Prostate gland (tissue), 2 donors: Measurements from ENCODE around the gene BNC2.

Source experiments
- CTCF ChIP-seq, 4 experiments: fragments of 200-600 bp in 2 of 4; fragments of 450-650 bp in 2 of 4; sonication (generic) in 2 of 4; IDR thresholded peaks; 1 replicate in 3 of 4; 2 replicates in 1 of 4; pipeline ENCODE4 v1.5.1; 2016 to 2019; ENCODE audit warnings: antibody characterized with exemption in 4 of 4, mild to moderate bottlenecking in 2 of 4, moderate library complexity in 2 of 4
- POLR2A ChIP-seq: fragments of 450-650 bp; IDR thresholded peaks from one replicate; pipeline ENCODE4 v1.6.1; 2016; ENCODE audit warnings: antibody characterized with exemption, mild to moderate bottlenecking

- TF ChIP-seq CTCF (IDR thresholded peaks at IDR 0.05) (no peak), POLR2A (no peak)
Observed at GRCh38 chr9:16628413-16628812, 242.1 kb downstream of the BNC2 start.
